ENCODE measurements around the gene CCDC112. TPM values are rescaled to one million over a fixed set of nuclear protein-coding genes. Genes with fewer than 3 reads are reported as not detected.

CCDC112 gene
- polyA plus RNA-seq, 3 donors, result 19.4 to 22.1 (median 21.2) TPM

DNA sequence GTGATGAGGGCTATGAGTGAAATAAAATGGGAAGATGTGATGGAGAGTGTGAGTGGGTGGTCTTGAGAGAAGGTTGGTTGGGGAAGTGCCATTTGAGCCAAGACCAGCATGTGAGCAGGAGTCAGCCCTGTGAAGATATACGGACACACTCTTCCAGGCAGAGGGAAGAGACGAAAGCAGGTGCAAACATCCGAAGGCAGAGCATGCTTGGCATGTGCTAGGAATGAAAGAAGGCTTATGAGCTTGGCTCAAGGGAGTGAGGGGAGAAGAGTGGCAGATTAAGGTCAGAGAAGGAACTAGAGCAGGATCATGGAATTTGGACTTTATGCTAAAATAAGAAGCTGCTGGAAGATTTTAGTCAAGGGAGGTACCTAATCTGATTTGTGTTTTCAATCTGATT is 23.6 kb upstream of the CCDC112 start:
- no peak for DNase-seq (ENCODE audit: low read depth in 3 of 3, low spot score in 2 of 3)

DNA sequence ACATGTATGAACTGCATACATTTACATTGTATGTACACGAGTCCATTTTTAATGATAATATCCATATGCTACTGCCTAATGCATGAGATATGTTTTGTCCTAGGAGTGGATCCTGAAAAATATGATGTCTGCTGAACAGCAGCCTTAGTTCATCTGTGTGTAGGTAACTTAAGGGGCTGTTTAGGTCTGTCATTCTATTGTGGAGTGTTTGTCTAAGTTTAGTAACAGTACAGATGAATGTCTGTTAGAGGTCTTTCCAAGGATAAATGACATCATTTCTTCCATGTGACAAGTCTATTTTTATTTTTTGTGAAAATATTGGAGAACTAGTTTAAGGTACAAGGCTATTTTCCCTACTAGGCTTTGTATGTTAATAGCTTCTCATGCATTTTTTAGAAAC is 22.6 kb upstream of the CCDC112 start:
- no peak for DNase-seq (ENCODE audit: low read depth in 3 of 3, low spot score in 2 of 3)

DNA sequence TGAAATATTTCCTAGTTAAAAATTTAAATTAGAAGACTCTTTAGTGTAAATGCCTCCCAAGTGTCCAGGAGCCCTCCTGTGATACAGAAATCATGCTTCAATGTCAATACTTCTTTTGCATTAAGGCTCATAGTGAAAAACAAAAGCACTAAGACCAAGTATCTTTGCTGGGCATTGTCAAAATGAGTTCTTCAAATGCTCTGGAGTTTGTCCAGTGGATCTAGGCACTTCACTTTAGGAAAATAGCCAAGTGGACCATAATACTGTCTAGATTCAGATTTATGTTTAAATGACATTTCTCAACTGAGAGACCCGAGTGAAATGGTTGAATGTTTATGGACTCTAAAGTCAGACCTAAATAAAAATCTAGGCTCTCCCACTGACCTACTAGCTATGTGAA is 21.3 kb upstream of the CCDC112 start:
- DNase-seq (ENCODE audit: low read depth in 3 of 3, low spot score in 2 of 3), result no peak

DNA sequence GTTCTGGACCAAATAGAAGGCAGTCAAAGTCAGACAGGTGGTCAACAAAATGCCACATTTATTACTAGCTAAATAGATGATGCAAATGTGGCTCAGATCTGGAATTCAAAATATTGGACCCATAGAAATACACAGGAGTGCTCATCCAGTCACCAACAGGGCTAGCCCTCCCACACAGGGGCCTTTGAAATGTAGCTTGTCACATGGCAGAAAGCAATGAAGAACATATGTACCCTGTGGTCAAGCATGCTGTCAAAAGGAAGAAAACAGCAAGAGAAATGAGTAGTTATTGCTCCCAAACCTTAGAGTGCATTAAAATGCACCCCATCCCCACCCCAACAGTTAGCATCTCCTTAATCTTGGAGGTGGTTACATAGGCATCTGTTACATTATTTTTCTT is 20.9 kb upstream of the CCDC112 start:
- DNase-seq (ENCODE audit: low read depth in 3 of 3, low spot score in 2 of 3), result no peak

DNA sequence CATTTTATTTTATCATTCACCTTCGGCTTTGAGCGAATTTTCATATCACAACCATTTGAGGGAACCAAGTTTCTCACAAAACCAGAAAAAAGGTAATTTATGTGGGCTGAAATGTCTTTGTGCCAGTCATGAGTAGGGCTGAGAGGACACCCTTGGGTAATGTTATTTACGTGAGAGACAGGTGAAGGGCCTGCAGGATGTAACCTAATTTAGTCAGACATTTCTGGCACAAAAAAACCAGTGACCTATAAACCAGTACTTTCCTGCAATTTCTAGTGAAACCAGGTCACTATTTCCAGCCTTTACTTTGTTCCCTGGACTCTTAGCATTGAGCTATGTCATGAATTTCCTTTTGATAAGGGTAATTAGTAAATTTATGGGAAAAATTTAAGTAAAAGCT is 17.2 kb upstream of the CCDC112 start:
- DNase-seq (ENCODE audit: low read depth in 3 of 3, low spot score in 2 of 3), result no peak

DNA sequence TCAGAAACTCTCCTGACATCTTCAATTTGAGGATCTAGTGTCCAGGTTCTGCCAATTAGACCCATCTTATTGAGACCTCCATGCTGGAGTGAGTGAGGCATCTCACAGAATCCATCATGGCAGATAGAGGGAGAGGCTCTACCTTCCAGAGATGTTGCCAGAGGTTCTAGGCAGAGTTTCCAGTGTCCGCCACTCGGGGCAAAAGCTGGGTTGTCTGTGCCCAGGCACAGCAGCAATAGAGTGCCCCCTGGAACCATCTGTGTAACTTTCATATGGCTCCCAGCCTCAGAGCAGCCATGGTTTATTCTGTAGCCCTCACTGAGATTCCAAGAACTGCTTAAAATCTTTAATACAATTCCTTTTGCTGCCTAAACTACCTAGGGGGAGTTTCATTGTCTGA is 16.6 kb upstream of the CCDC112 start:
- DNase-seq (ENCODE audit: low read depth in 3 of 3, low spot score in 2 of 3), result no peak

DNA sequence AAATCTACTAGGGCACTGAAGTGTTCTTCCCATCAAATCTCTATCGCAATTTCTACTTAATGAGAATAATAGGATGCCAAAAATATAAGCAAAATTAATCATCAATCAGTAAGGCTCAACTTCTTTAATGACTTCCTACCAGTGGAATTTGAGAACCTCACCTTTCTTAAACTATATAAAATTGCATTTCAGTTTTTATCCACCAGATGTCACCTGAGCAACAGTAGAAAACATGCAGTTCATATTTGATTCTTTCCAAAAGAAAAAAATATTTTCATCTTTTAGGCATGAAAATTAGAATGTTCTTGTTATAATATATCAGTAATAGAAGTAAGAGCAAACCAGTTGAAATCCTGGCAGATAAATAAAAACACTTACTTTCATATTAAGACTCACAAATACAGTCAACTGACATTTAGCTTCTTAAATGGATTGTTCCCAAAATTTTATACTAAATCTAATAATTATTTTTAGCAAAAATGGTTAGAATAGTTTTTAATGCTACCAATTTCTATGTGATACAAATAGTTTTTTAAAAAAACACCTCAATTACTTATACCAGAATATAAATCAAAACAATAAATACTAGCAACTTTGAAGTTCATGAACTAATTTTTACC is 13.4 kb upstream of the CCDC112 start:
- no peak for DNase-seq (ENCODE audit: low read depth in 3 of 3, low spot score in 2 of 3)

DNA sequence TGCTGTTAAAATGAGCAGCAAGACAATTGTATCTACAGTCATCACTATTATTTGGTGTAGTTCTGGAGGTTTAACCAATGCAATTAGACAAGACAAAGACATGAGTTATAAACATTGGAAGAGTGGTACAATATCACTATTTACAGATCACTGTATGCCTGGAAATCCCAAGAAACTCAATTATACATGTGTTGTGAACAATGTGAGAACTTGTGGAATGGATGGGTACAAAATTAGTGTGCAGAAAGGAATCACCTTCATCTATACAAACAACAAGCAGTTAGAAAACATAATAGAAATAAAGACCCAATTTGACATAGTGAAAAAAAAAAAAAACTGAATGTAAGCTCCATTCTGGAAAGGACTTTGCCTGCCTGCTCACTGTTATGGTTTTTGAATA is 12.4 kb upstream of the CCDC112 start:
- DNase-seq (ENCODE audit: low read depth in 3 of 3, low spot score in 2 of 3), result no peak

DNA sequence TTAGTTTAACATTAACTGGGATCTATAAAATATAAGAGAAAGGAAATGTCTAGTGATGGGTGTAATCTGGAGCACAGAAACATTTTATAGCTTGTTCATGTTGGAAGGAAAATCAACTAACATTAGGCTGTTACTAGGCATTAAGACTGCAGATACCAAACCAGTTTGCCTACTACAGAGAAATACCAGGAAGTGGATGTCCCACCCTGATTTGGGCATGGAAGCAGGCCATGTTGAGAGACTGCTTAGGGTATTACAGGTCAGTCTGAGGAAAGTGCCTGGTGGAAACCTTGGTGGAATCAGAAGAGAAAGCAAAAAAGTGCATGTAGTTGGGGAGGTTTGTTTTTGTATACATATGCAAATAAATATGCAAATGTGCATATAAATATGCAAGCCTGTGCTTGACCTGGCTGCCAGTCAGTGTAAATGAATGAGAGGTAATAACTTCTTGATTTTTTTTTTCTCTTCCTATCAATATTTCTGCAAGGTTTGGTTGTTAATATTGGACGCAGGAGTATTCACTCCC is 9.6 kb upstream of the CCDC112 start:
- DNase-seq (ENCODE audit: low read depth in 3 of 3, low spot score in 2 of 3), result no peak

DNA sequence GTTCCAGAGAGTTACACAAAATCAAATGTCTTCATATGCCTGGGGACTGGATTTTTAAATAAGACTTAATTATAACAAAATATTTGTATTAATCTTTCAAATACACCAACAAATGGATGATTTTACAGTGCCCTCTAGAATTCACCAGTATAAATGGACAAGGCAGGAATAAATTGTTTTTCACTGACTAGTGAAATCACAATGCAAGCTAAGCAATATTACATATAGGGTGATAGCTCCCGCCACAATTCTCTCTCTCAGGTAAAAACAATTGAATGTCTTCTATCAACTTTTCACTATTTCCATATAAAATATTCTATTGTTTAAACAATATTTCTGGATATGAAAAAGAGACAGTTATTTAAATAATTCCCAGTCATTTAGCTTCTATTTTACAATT is 8.0 kb upstream of the CCDC112 start:
- no peak for DNase-seq (ENCODE audit: low read depth in 3 of 3, low spot score in 2 of 3)

DNA sequence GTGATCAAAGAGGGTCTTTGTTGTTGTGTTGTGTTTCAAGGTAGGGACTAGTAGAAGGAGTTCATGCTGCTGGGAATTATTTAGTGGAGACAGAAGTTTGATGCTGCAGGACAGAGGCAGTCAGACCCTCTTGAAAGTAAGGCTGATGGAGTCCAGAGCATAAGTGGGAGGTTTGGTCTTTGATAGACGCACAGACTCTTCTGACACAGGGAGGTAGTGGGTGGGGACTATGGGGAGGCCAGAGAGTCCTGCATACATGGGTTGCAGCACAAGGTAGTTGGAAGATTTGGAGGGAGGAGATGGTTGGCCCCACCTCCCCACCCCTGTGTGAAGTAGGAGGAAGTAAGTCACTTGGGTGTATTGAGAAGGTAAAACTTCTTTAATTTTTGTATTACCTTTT is 2.4 kb upstream of the CCDC112 start:
- DNase-seq (ENCODE audit: low read depth in 3 of 3, low spot score in 2 of 3), result no peak

DNA sequence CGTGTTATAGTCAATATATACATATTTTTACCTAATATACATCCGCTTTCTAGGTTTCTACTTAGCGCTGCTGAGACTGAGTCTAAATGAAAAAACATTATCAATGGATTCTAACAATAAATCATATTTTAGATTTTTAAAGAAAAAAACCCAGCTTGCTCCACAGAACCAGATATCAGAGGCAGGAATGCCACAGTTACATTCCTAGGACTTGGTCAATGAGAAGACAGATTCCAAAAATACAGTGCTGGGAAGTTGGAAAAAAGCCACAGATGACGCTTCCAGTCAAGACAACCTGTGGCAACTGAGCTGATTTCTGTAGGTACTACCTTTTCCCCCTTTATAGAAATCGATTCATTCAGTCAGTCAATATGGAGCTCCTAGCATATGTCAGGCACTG is 577 bp upstream of the CCDC112 start:
- DNase-seq (ENCODE audit: low read depth in 3 of 3, low spot score in 2 of 3), result no peak

DNA sequence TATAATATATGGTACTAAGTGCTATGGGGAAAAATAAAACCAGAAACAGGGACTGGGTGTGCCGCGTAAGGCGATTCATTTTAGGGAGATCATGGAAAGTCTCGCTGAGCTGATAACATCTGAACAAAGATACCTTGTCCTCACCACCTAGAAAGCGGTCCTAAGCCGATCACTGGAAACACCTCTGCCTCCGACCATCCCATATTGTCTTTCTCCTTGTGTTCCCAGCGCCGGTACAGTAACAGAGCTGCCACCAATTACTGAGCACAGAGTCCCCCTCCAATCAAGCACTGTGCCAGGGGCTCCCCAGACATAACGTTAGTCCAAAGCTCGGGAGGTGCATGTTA is 704 bp downstream of the CCDC112 start:
- DNase-seq (ENCODE audit: low read depth in 3 of 3, low spot score in 2 of 3), result no peak

DNA sequence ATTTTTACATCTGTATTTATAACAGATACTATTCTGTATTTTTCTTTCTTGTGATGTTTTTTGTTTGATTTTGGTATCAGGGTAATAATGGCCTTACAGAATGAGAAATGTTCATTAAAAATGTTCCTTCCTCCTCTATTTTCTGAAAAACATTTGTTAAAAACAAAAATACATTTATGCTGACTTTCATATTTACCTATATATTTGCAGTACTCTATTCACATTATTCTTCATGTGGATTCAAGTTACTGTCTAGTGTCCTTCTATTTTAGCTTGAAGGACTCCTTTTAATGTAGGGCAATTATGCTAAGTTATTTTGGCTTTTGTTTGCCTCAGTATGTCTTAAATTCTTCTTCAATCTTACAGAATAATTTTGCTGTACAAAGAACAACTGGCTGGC is 5.1 kb downstream of the CCDC112 start:
- no peak for DNase-seq (ENCODE audit: low read depth in 3 of 3, low spot score in 2 of 3)

DNA sequence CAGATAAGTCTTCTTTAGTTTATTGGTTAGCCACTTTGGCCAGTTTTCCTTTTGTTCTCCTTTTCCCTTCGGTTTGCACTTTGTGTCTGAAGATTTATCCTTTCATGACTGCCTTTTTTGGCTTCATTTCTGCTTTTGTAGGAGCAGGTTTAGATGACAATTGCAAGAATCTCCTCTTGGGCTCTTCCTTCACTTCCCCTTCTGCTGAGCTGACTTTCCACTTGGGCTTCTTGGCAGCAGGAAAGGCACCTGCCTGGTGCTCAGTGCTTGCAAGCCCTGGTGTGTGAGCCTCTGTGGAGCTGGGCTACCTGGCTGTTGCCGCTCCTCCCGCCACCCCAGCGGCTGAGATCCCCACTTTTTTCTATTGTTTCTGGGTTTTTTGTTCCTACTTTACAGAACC is 7.3 kb downstream of the CCDC112 start:
- DNase-seq (ENCODE audit: low read depth in 3 of 3, low spot score in 2 of 3), result no peak

DNA sequence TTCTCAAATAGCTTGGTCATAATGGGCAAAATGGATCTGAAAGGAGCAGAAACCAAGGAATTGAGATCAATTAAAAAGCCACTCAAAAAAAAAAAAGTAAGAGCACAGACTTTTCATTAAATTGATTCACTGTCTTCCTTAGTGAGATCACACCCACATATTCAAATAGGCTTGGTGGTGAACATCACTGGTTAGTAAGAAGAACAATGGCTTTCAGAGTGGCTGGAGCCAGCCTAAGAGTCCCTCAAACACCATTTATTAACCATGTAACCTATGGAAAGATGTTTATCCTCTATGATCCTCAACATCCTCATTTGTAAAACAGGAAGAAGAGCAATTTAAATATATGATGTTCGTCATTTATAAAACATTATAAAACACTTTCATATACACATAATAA is 12.4 kb downstream of the CCDC112 start:
- DNase-seq (ENCODE audit: low read depth in 3 of 3, low spot score in 2 of 3), result no peak

DNA sequence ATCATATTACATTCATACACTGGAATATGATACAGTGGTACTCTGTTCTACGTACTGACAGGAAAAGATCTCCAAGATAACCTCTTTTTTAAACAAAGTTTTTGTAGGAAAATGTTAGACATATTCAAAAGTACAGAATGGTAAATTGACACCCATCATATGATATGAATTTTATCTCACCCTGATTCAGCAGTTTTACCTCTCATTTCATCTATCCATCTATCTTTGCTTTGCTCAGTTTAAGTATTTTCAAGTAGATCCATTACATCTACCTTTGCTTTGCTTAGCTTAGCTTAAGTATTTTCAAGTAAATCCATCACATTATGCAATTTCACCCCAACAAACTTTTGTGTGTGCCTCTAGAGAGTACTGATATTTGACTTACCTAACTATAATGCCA is 14.3 kb downstream of the CCDC112 start:
- DNase-seq (ENCODE audit: low read depth in 3 of 3, low spot score in 2 of 3), result no peak

DNA sequence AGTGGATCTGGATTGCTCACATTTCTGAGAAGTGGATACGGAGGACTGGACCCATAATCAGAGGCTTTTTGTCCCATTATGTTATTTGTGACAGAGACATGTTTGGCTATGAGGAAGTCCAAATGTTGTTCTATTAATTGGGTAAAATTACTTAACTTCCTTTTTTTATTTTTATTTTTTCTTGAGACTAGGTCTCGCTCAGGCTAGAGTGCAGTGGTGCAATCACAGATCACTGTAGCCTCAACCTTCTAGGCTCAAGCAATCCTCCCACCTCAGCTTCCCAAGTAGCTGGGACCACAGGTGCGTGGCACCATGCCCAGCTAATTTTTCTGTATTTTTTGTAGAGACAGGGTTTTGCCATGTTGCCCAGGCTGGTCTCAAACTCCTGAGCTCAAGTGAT is 21.9 kb downstream of the CCDC112 start:
- no peak for DNase-seq (ENCODE audit: low read depth in 3 of 3, low spot score in 2 of 3)

DNA sequence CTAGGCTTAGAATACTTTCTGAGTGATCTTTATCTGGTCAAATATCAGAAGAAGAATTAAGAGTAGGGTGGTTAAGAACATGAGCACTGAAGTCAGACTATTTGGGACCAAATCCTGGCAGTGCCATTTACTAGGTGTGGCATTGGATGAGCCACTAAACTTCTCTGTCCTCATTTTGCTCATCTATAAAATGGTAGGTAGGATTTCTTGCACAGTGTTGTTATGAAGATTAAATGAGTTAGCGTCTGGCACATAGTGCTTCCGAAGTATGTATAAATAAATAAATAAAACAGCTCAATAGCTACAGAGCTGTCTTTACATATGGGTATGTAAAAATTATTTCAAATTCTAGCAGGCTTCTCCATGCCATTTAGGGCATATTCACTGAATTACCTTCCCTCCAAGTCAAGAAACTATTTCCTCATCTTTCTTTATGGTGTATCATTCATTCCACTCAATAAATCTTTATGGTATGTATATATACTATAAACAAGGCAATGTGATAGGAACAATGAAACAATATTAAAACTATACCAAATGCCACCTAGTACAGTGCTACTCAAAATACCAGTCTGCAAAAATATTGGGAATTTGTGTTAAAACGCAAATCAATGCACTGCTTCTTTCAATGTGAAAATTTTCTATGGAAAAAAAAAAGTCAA is 24.0 kb downstream of the CCDC112 start:
- DNase-seq (ENCODE audit: low read depth in 3 of 3, low spot score in 2 of 3), result no peak

DNA sequence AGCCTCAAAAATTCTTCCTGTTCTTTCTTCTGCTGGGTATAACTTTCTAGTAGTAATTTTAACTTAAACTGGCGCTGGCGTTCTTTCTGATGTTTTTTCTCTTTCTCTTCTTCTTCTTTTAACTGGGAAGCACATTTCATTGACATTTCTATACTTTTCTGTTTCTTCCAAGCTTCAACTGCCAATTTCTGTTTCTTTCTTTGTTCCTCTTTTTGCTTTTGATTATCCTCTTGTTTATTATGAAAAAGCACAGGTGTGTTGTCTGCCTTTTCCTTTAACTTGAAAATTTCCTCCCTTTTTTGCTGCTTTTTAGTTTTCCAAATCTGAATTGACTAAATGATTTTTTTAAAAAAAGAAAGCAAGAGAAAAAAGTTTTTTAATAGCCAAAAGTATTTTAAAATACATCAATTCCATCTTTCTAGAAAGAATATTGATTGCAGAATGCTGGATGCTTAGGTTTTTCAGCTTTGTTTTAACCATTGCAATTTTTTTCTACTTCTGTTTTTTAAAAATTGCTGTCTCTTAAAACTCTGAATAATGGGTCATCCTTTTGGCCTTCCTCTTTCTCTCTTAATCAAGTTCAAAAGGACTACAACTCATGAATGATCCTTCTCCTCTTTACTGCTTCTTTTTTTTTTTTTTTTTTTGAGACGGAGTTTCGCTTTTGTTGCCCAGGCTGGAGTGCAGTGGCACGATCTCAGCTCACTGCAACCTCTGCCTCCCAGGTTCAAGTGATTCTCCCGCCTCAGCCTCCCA is 25.0 kb downstream of the CCDC112 start:
- DNase-seq (ENCODE audit: low read depth in 3 of 3, low spot score in 2 of 3), result no peak

DNA sequence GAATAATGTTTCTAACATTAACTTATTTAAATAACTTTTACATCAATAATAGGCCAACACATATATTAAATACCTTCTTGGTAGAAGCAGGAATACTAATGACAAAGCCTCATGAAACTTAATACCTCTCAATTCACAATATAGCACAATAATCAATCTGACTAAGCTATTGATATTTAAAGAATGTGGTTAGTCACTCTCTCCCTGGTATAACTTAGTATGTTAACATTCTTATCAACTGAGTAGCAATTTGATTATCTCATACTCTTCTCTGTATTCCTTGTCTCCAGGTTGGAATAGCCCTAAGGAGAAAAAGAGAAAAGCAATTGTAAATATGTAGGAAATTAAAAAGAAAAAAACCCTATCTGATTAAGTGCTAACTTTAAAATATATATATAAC is 28.8 kb downstream of the CCDC112 start:
- DNase-seq (ENCODE audit: low read depth in 3 of 3, low spot score in 2 of 3), result no peak

DNA sequence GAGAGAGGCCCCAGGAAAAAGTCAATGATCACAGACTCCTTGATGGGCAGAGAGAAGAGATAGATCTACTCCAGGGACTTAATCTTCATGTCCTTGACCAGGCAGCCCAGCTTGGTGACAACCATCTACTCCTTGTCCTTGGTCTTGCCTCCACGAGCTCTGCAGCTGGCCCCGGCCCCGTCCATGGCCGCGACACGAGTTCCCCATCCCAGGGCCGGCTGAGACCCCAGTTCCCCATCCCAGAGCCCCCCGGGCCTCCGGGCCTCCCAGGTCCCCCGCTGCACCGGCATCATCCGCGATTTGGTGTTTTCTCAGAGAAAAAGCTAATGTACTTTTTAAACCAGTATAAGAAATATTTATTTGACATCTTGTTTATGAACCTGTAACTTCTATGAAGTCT is 31.2 kb downstream of the CCDC112 start:
- no peak for DNase-seq (ENCODE audit: low read depth in 3 of 3, low spot score in 2 of 3)

Measured in right renal cortex interstitium (tissue), 3 donors.